Fibroblast of mammary gland (primary cell): Measurements from ENCODE around the gene GSS.

Experiments used
- DNase-seq: peaks from one replicate; pipeline ENCODE4 v3.0.0-alpha.2; 2010; ENCODE audit warnings: low read depth
- H3K4me3 ChIP-seq: 2 replicates; pipeline ENCODE4 v1.5.1; 2011; ENCODE audit warnings: low read depth, mild to moderate bottlenecking, low read length, moderate library complexity; ENCODE audit not compliant: control insufficient read depth
- TF ChIP-seq, protein P1 (sequence below): conservative IDR thresholded peaks from 2 replicates; pipeline ENCODE4 v1.5.1; 2011; ENCODE audit warnings: low read depth, low read length, inconsistent platforms; ENCODE audit not compliant: control insufficient read depth, insufficient read depth

Gene GSS

DNA sequence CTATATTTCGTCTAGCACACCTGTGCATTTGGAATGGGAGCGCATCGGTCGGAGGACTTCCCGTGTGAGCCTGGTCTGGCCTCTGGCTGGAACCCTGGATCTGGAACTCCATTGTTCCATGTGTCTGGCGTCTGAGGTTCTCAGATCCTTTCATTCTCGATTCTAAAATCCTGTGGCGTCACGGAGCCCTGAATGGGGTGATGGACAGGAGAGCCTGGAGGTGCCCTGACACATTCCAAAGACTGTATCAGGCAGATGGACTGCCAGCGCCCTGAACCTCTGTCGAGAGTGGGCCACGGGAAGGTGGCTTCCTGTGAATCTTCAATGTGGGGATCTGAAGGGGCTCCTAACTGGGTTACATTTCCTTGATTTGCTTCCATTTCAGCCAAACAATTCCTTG is 20.7 kb upstream of the GSS start:
- TF ChIP-seq, protein P1, sequence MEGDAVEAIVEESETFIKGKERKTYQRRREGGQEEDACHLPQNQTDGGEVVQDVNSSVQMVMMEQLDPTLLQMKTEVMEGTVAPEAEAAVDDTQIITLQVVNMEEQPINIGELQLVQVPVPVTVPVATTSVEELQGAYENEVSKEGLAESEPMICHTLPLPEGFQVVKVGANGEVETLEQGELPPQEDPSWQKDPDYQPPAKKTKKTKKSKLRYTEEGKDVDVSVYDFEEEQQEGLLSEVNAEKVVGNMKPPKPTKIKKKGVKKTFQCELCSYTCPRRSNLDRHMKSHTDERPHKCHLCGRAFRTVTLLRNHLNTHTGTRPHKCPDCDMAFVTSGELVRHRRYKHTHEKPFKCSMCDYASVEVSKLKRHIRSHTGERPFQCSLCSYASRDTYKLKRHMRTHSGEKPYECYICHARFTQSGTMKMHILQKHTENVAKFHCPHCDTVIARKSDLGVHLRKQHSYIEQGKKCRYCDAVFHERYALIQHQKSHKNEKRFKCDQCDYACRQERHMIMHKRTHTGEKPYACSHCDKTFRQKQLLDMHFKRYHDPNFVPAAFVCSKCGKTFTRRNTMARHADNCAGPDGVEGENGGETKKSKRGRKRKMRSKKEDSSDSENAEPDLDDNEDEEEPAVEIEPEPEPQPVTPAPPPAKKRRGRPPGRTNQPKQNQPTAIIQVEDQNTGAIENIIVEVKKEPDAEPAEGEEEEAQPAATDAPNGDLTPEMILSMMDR: no peak
- DNase-seq: no peak
- no peak overlapping the region for H3K4me3 ChIP-seq

DNA sequence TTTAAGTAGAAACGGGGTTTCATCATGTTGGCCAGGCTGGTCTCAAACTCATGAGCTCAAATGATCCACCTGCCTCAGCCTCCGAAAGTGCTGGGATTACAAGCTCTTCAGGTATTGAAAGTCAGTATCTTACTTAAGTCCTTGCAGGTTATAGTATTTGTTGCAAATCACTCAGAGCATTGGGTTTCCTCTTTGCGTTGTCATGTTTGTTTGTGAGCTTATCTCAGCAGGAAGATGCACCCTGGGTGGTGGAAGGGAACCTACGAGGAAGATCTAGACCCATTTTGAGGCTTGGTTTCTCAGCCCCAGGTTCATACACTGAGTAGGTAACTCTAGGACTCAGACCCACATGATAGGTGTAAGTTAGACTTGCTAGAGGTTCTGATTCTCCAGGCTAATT is 18.6 kb upstream of the GSS start:
- TF ChIP-seq, protein P1: no peak
- H3K4me3 ChIP-seq: no peak overlapping the region
- no peak for DNase-seq

DNA sequence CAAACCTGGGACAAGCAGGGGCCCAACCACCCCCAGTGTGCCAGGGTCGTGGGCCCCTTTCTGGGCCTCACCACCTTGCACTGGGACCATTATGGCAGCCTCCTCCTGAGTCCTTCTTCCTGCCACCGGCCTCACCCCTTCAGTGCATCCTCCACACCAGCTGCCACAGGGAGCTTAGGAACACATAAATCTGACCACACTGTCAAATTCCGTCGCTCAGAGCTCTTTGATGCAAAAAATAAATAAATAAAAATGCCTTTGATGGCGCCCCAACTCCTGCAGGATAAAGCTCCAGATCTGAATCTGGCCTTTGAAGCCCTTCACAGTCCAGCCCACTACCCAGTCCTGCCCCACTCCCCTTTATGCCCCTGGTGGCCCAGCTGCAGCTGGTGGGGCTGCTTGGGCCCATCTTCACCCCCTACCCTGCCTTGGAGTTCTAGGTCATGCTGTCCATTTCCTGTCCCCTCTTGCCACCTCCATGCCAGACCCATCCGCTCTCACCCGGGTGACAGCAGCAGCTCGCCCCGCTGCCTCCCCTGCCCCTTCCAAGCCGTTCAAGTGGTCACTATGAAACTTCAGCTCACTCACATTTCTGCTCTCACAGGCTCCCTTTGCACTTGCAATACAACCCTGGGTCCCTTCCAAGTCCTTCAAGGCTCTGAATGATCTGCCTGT is 16.1 kb upstream of the GSS start:
- TF ChIP-seq, protein P1: no peak

DNA sequence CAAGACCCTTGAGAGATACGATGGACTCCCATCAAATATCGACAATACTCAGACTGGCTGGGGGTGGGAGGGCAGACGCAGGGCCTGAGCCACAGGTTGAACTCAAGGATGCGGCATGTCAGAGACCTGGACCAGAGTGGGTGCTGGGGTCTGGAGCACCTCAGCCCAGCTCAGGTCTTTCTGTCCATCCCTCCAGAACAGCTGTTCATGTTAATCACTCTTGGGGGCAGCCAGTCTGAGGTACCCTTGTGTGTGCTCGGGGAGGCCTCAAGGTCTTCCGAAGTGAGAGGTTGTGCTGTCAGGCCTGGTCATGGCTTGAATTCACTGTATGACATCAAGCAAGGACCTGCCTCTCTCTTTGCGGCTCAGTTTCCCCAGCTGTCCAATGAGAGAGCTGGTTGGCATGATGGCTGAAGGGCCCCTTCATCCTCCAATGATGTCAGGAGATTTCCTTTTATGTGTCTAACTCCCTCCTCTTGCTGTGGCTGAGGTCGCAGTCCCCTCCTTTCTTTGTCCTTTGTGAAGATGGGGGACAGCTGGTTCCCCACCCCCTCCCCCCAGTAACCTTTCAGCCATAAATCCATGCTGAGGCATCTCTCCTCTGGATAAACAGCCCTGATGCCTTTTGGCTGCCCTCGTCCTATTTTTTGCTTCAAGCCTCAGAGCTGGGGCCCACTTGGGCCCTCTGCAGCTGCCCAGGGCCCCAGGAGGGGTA is 15.4 kb upstream of the GSS start:
- no peak overlapping the region for H3K4me3 ChIP-seq
- TF ChIP-seq, protein P1: no peak
- no peak for DNase-seq

More for the DNA sequence above, 16.1 kb upstream of the GSS start:
- no peak overlapping the region for H3K4me3 ChIP-seq
- DNase-seq: no peak

DNA sequence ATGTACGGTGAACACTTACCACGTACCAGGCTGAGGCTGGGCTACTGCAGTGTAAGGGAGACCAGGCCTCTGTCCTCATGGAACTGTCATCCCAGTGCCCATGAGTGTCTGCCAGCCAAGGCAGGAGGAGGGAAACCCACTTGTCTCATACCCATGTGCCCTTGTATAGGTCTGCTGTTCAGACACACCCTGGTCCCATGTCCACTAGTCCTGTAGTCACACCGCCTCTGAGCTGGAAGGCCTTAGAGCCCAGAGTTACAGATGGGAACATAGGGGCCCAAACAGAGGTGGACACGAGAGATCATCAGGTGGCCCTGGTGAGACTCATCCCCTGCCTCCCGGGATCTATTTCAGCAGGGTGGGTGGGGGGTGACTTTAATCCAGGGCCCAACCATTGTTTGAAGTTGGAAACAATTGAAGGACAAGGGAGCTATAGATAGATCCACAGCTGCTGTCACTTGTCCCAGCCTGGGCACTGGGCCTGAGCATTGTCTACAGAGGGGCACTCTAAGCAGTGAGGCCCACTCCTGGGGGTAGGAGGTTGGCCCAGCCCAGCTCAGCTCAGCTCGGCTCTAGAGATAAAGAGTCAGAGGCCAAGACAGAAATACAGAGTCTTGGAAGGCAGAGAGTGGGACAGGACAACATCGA is 14.7 kb upstream of the GSS start:
- DNase-seq: no peak
- no peak overlapping the region for H3K4me3 ChIP-seq
- TF ChIP-seq, protein P1: no peak

DNA sequence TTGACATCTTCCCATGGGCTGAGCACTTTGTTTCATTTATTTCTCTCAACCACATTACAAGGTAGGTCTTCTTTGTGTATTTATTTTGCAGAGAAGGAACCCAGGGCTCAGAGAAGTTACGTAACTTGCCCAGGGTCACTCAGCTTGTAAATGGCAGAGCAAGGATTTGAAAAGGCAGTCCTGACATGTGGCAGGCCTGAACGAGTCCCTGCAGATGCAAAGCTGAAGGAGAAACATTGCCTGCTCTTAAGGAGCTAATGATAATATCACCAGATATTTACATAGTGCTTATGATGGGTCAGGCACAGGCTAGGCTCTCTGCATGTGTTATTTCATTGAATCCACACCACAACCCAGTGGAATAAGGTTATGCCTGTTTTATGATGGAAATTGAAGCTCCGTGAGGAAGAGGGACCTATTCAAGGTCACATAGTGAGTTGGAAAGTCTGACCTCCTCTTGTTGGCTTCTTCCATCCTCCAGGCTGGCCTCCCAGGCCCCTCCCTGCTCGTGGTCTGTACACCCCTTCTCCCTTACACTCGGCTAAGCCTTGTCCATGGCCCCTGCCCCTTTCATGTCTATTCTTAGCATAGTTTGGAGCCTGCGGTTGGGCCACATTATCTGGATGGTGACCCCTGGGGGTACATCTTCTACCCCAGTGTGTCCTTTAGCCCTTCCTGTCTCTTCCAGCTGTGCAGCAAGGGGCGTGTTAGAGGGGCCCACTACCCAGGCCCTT is 12.6 kb upstream of the GSS start:
- TF ChIP-seq, protein P1: no peak
- H3K4me3 ChIP-seq: no peak overlapping the region
- DNase-seq: no peak
